Lung (tissue), 12 donors: ENCODE results near the gene WDFY1. TPM values are rescaled to one million over a fixed set of nuclear protein-coding genes. Genes with fewer than 3 reads are reported as not detected.

Experiments
- ATAC-seq: fragments of 200-7000 bp; cut with Tn5 transposase; one replicate; pipeline ENCODE4 v1.9.1; 2020; ENCODE audit warnings: moderate number of reproducible peaks; ENCODE audit not compliant: insufficient read depth, low FRiP score
- DNase-seq, 3 donors: peaks; one replicate each; pipeline ENCODE4 v3.0.0-alpha.2; 2013 to 2017
- H3K27ac ChIP-seq, 2 donors: one replicate each; pipeline ENCODE4 v1.5.1; 2013; ENCODE audit warnings: mild to moderate bottlenecking in 2 of 2, moderate library complexity in 2 of 2, control low read depth in 1 of 2, inconsistent platforms in 1 of 2, low read depth in 1 of 2, low read length in 1 of 2
- H3K27me3 ChIP-seq, 3 donors: one replicate each; pipeline ENCODE4 v1.5.1; 2013; ENCODE audit warnings: low read length in 2 of 3; ENCODE audit not compliant: control insufficient read depth in 3 of 3, insufficient read depth in 3 of 3
- H3K36me3 ChIP-seq, 4 donors: one replicate each; pipeline ENCODE4 v1.5.1; 2013; ENCODE audit warnings: low read length in 4 of 4, mild to moderate bottlenecking in 1 of 4, moderate library complexity in 1 of 4; ENCODE audit not compliant: control insufficient read depth in 4 of 4, insufficient read depth in 4 of 4
- H3K4me1 ChIP-seq, 5 donors: one replicate each; pipeline ENCODE4 v1.5.1; 2013; ENCODE audit warnings: low read length in 5 of 5, mild to moderate bottlenecking in 2 of 5, moderate library complexity in 1 of 5; ENCODE audit not compliant: control insufficient read depth in 5 of 5, insufficient read depth in 5 of 5
- H3K4me3 ChIP-seq: one replicate; pipeline ENCODE4 v1.5.1; 2013; ENCODE audit warnings: mild to moderate bottlenecking, control low read depth, moderate library complexity
- H3K9ac ChIP-seq, 2 donors: one replicate each; pipeline ENCODE4 v1.5.1; 2013; ENCODE audit warnings: low read length in 2 of 2, control low read depth in 1 of 2; ENCODE audit not compliant: insufficient read depth in 1 of 2
- H3K9me3 ChIP-seq, 4 donors: one replicate each; pipeline ENCODE4 v1.5.1; 2013; ENCODE audit warnings: low read length in 3 of 4, mild to moderate bottlenecking in 1 of 4, moderate library complexity in 1 of 4; ENCODE audit not compliant: control insufficient read depth in 4 of 4, insufficient read depth in 3 of 4
- WGBS, 2 donors: extraction: QIAGEN DNeasy Blood & Tissue Kit; methylation state at CpG; one replicate each; pipeline ENCODE4 v1.1.7; 2013; 5-methylcytosine and 5-hydroxymethylcytosine counted together
- polyA plus RNA-seq, 2 donors: library from polyadenylated mRNA; stranded (reverse); fragments of 200-250 nt; gene quantifications; one replicate each; pipeline ENCODE4 v1.2.1, GENCODE V29; 2013
- total RNA-seq, 2 donors: library from RNA; depleted of rRNA in 1 of 2; stranded (reverse); fragments of >200 nt in 1 of 2; gene quantifications; one replicate each; pipeline ENCODE4 v1.2.1, GENCODE V29; 2014 to 2021
- TF ChIP-seq, protein P1 (sequence below): IDR thresholded peaks from 2 replicates; pipeline ENCODE4 v1.5.1; 2012; ENCODE audit warnings: mild to moderate bottlenecking; ENCODE audit errors: control extremely low read depth, extremely low read depth
- donor health status: control.
- donor health status: control.
- donor health status: Bipolar disorder and iron deficiency.
- donor health status: healthy.
- donor health status: DM: yes; HTN: yes; CAD: no.

Gene WDFY1
- total and polyA plus RNA-seq, 4 donors: 14.5 to 90.9 (median 30.8) TPM

DNA sequence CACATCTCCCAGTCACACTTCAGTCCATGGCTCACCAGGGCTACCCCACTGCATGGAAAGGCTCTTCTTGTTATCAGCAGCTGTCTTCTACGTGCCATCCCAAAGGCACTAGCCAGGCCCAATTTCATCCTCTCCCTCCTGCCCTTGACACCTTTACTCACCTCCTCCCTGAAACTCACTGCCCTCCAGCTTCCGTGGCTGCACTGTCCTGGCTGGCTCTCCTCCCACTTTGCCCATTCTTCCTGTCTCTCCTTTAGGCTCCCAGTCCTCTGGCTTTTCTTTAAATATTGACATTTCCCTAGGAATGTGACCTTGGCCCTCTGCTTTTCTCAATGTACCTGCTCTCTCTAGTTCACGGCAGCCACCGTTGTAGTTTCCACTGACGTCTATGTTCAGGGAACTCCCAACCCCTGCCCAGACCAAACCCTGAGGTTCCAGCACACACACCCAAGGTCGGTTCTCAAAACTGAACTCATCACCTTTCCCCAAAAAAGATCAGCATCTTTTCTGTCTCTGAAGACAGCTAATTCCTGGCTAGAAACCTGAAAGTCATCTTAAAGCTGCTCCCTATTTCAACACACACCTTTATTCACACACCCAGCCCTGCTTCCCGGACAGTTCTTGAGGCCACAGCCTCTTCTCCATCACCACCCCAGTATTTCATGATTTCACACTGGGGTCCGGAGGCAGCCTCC, 36.7 kb downstream of the WDFY1 start:
- Histone ChIP-seq H3K4me1 (peaks cover 6 to 17% (median 14%) of the 10 kb centered on the region in 5 donors), H3K4me3 (no peak overlapping the region), H3K9me3 (no peaks in the 10 kb centered on the region), H3K36me3 (peaks cover 2 to 18% (median 9%) of the 10 kb centered on the region in 4 donors), H3K9ac (no peak overlapping the region), H3K27me3 (no peaks in the 10 kb centered on the region), H3K27ac (peak overlapping the region in 1 of 2 donors; percentile 28)
- TF ChIP-seq, protein P1, sequence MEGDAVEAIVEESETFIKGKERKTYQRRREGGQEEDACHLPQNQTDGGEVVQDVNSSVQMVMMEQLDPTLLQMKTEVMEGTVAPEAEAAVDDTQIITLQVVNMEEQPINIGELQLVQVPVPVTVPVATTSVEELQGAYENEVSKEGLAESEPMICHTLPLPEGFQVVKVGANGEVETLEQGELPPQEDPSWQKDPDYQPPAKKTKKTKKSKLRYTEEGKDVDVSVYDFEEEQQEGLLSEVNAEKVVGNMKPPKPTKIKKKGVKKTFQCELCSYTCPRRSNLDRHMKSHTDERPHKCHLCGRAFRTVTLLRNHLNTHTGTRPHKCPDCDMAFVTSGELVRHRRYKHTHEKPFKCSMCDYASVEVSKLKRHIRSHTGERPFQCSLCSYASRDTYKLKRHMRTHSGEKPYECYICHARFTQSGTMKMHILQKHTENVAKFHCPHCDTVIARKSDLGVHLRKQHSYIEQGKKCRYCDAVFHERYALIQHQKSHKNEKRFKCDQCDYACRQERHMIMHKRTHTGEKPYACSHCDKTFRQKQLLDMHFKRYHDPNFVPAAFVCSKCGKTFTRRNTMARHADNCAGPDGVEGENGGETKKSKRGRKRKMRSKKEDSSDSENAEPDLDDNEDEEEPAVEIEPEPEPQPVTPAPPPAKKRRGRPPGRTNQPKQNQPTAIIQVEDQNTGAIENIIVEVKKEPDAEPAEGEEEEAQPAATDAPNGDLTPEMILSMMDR: no peak
- DNase-seq (no peak), ATAC-seq (no peak)
- WGBS, 2 donors: 65 to 68% methylated on average over 8 of the region's 8 CpGs

DNA sequence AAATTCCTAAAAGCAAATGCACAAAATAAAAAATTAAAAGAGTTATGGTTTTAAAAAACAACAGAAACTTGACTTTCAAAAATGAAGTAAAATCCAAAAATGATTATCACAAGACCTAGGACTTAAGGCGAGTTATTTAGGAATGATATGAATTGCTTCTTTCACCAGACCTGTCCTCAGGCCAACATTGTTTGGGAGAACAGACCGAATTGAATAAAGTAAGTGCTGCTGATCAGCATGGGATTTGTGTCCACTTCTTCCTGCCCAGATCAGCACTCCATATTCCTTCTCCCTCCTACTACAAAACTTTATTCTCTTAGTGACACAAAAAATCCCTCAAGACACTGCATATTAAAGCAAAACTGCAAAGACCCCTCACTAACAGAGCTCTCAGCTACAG, 39.1 kb downstream of the WDFY1 start:
- no peak overlapping the region for H3K4me3 ChIP-seq
- TF ChIP-seq, protein P1: no peak
- no peak for DNase-seq

DNA sequence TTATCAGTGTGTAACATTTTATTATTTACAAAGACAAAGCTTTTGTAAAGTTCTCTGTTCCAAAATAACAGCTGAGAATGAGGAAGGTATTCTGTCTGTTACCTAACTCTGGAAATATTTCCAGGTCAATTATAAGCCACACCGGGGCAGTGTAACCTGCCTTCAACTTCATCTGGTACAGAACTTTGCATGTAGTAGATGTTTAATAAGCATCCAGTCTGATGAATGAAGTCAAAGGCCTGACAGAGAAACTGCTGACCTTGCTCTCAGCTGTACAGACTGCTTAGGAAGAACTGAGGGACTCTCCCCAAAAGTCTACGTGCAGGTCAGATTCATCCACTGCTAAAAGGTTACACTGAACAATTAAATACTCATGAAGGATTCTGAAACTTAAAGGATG, 43.3 kb downstream of the WDFY1 start:
- H3K36me3 ChIP-seq: peaks cover 6 to 30% (median 17%) of the 10 kb centered on the region in 4 donors
- ATAC-seq (no peak), DNase-seq (no peak)
- TF ChIP-seq, protein P1: no peak
- H3K27me3 ChIP-seq: no peaks in the 10 kb centered on the region
- H3K4me3 ChIP-seq: no peak overlapping the region
- no peak overlapping the region for H3K9ac ChIP-seq
- H3K27ac ChIP-seq: no peak overlapping the region
- H3K9me3 ChIP-seq: no peaks in the 10 kb centered on the region
- no peaks in the 10 kb centered on the region for H3K4me1 ChIP-seq
- WGBS, 2 donors: 48 to 67% methylated on average over 2 of the region's 2 CpGs

More for the DNA sequence above, 39.1 kb downstream of the WDFY1 start:
- ATAC-seq: no peak
- H3K27me3 ChIP-seq: no peaks in the 10 kb centered on the region
- 75 to 81% methylated on average over 2 of the region's 2 CpGs for WGBS, 2 donors
- peaks cover 4 to 15% (median 6%) of the 10 kb centered on the region in 4 donors for H3K36me3 ChIP-seq
- no peak overlapping the region for H3K27ac ChIP-seq
- H3K9ac ChIP-seq: no peak overlapping the region
- peaks cover 6 to 17% (median 12%) of the 10 kb centered on the region in 5 donors for H3K4me1 ChIP-seq
- H3K9me3 ChIP-seq: no peaks in the 10 kb centered on the region
